ENCODE measurements around the gene SPNS1.

- TF ChIP-seq CTCF (IDR thresholded peaks at IDR 0.05; ENCODE audit: low read depth, low read length) (no peak), EZH2phosphoT487 (IDR thresholded peaks at IDR 0.05; ENCODE audit: low read depth) (no peak)
Observed at GRCh38 chr16:29009838-29010166, 35.2 kb downstream of the SPNS1 start.
